HG03097 (cell line): ENCODE results near the gene TNIK.

ENCODE experiments used
- ATAC-seq: cut with Tn5 transposase; IDR thresholded peaks from one replicate; pipeline ENCODE4 v1.9.1; 2021; ENCODE audit not compliant: unreplicated experiment, low FRiP score

TNIK gene

DNA sequence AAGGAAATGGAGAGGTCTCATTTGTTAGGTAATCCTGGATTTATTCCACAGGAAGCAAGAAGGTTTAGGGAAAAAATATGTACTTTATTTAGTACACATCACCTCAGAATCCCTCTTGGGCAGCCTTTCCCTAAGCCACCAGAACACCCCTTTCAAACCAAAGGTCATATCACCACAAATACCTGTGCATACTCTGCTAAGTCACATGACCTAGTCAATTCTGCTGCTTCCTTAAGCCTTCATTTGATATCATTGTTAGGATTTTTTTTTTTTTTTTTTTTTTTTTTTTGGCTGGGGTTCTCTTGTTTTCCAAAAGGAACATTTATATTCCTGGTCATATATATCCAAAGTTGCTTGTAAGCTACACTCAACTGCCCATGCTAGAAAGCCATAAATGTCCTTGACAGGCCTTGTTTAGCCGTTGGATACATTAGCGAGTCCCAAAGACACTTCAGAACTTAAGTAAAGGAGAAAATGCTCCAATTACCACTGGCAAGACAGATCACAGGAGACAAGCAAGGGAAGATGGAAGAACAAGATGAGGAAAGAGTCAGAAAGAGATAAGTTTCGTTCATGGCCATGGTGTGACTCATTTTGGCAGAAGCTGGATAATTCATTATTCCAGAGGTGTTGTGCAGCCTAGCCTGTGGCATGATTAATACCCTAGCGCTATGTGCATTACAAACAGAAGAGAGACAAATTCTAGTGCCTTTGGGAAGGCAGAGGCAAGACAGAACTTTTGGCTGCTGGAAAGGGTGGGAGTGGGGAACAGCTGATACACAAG is 278.1 kb downstream of the TNIK start:
- no peak for ATAC-seq

- ATAC-seq, result no peak
These were observed 281.5 kb downstream of the TNIK start for GRCh38 chr3:171178714-171179113.

- no peak for ATAC-seq
These were observed 282.7 kb downstream of the TNIK start for GRCh38 chr3:171177553-171177952.

- ATAC-seq, result no peak
These were observed 283.1 kb downstream of the TNIK start for GRCh38 chr3:171177056-171177455.

- no peak for ATAC-seq
These were observed 283.8 kb downstream of the TNIK start for GRCh38 chr3:171176244-171176933.

- no peak for ATAC-seq
These were observed 284.4 kb downstream of the TNIK start for GRCh38 chr3:171175741-171176234.

DNA sequence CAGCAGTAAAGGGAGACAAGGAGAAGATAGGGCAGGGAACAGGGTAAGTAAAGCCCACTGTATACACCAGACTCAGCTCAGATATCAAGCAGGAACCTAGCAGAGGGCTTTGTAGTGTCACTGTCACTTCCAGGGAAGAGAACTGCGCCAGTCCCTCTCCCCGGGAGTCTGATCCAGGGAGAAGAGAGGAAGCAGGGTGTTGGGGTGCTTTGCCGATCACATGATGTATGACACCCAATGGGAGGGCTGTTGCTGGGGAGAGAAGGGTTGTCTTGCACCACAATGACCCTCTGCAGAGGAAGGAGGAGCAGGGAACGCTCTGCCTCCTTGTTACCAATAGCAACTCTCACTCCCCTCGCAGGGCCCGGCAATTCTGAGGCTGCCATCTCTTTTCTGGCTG is 286.5 kb downstream of the TNIK start:
- no peak for ATAC-seq

DNA sequence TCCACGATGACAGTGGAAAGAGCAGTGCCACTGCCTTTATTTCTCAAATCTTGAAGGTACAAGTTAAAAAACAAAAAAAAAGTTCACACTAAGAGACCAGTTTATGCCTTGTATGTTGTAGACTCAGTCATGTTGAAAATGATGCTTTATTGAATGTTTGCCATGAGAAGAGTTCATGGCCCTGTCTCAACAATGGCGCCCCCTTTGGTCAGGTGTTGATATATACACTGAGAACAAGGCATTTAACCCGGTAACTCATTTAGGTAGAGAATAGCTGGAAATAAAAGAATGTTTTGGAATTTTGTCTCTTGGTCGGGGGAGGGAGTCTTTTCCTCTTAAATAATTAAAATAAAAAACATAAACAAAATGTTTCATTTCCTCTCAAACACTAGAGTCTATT is 288.1 kb downstream of the TNIK start:
- no peak for ATAC-seq

GRCh38 chr3:171169866-171170265 is 290.3 kb downstream of the TNIK start:
- no peak for ATAC-seq

- ATAC-seq, result no peak
These were observed 290.8 kb downstream of the TNIK start for GRCh38 chr3:171169443-171169842.

DNA sequence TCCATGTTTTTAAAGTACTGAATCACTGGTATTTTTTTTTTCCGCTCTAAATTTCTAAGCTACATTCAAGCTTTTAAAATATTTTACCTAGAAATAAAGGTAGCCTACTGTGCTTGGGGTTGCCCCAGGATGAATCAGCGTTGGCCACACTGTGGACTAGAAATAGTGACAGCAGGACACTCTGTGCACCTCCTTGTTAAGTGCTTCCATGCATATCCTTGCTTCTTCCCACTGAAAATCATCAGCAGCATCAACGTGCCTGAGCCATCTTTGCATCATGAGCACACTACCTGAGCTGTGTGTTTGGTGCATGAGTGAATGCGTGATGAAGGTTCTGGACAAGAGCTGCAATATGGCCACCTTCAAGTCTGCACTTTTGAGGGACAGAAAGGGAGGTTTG is 291.7 kb downstream of the TNIK start:
- no peak for ATAC-seq

DNA sequence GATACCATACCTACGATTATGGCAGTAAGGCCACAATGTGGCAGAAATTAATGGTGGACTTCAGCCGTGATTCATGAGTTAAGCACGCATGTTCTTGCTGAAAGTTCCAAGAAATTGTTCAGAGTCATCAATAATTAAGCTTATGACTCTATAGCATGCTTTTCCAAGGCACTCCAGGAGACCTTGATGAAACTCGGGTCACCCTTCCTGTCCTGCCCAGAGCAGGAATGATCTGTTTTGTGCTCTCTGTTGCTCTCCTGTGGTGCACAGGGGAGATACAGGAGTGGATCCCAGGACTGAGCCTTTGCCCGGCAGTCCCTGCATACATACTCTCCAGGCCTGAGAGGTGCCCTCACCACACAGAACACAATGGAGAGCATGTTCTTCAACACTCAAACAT is 292.1 kb downstream of the TNIK start:
- ATAC-seq, result no peak

DNA sequence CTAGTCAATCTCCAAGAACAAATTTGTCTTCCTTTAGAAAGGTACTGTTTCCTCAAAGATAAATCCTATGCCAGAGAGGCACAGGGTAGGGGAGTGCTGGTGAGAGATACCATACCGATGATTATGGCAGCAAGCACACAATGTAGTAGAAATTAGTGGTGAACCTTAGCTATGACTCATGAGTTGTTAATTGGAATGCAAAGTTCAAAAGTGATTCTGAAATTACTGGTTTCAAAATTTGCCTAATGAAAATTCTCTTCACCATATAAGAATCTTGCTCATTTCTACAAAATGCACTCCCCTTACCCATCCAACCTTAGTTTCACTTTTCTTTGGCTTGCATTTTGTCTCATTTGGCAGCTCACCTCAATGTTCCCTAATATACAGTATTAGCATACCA is 294.2 kb downstream of the TNIK start:
- no peak for ATAC-seq

- ATAC-seq, result no peak
These were observed 294.7 kb downstream of the TNIK start for GRCh38 chr3:171165499-171165921.

- ATAC-seq, result no peak
These were observed 296.1 kb downstream of the TNIK start for GRCh38 chr3:171164067-171164465.

DNA sequence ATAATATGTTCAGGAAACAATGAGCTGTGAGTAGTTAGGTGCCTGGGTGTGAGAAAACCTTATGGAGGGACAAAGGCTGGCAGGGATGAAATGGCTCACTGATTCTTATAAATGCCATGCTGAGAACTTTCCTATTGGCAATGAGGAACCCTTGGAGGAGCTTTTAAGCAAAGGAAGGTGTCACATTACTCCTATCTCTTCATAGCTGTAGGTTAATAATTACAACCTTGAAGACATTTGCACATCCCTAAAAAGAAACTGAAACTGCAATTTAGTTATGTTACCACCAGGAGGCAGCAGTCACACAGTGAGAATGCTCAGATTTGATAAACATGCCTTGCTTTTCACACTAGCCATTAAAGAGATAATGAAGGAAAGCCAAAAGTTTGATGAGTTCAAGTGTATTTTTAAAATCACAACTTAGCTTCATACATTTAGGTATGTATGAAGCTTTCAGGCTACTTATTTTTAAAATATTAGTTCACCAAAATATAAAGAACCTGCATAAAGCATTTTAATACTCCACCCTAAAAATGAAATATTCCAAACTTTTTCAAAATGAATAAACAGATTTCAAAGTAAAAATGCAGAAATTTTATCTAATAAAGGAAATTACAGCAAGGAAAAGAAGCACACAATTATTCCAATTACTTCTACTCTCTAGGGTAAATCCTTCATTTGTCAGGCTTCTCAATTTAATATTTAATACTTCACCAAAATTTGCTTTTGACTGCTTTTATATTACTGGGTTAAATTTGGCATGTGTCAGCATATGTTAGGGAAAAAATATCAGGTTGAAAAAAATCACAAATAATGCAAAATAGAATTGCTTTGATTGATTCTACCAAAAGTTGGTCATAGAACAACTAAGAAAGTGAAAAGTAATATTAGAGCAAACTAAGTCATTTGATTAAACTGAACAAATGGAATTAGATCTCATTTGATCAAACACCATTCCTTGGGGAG is 296.8 kb downstream of the TNIK start:
- no peak for ATAC-seq

- no peak for ATAC-seq
These were observed 299.9 kb downstream of the TNIK start for GRCh38 chr3:171160325-171160724.

GRCh38 chr3:171159822-171160157 is 300.4 kb downstream of the TNIK start:
- no peak for ATAC-seq

DNA sequence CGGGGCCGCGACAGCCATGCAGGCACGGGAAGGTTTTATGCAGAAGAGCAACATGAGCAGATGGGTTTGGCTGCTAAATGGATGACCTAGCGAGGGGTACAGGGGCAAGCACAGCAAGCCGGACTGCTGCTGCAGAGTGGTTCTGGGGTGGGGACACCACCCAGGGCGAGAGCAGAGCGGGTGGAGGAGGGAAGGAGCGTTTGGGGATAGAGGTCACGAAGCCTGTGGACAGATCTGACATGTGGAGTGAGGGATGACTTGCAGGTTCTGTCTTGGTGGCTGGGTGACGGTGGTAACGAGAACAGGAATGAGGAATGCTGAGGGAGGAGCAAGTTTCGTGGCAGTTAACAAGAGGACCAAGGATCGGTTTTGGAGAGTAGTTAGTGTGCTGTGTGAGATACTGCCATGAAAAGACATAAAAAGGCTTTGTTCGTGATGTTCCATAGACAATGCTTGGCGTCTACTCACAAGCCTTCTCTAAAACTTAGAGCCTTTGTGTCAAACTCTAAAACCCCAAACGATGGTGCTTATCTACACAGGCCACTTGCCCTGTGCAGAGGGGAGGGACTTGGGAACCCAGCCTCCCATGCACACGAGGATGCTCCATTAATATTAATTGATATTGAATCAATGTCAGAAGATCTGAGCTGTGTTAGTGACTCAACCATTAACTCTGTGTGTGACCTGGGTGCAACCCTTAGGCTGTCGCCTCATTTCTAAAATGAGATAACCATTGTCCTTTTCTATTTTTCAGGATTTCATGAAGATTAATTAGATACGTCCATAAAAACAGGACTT is 301.0 kb downstream of the TNIK start:
- ATAC-seq, result no peak

- no peak for ATAC-seq
These were observed 302.2 kb downstream of the TNIK start for GRCh38 chr3:171157980-171158379.
